Raji (cell line): ENCODE measurements around the gene BCAS1.

Experiments used
- POLR2A ChIP-seq: IDR thresholded peaks from 2 replicates; pipeline ENCODE4 v1.6.1; 2011; ENCODE audit warnings: low read depth, low read length, control low read depth; ENCODE audit not compliant: insufficient read depth

The BCAS1 gene

DNA sequence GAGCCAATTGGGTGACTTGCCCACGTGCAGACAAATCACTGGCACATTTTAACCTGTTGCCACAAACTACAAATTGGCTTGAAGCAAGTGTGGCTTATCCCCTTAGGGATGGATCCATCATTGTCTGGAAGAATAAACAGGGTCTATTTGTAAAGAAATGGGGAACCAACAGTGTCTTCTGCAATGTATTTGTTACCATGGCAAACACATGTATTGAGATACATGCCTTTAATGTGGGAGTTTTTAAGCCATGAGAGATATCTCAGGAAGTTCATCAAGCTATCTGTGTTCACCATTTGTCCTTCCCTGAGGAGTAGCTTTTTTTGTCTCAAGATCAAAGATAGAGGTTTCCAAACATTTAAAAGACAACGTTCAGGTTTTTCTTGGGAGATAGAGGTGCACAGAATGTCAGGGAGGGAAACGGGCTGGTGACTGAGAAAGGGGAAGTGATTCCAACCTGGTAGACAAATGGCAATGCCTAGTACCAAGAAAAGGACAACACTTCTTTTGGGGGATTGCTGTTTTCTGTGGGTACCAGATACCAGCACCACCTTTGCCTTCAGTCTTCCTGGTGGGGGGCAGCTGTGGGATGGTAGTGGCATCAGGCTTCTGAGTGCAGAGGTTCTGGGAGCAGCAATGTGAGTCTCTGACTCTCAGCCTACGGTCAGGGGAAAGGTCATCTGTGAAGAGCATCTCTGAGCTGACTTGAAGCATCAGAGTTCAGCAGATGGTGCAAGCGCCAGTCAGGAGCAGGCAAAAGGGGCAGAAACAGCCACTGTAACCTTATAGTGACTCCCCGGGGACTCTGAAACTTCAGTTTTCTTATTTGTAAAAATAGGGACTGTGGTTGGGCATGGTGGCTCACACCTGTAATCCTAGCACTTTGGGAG is 20.1 kb upstream of the BCAS1 start:
- no peak for TF ChIP-seq POLR2A

- no peak for TF ChIP-seq POLR2A
Measured at GRCh38 chr20:54088430-54088829, 18.0 kb upstream of the BCAS1 start.

- TF ChIP-seq POLR2A, result no peak
Measured at GRCh38 chr20:54086507-54087039, 16.2 kb upstream of the BCAS1 start.

DNA sequence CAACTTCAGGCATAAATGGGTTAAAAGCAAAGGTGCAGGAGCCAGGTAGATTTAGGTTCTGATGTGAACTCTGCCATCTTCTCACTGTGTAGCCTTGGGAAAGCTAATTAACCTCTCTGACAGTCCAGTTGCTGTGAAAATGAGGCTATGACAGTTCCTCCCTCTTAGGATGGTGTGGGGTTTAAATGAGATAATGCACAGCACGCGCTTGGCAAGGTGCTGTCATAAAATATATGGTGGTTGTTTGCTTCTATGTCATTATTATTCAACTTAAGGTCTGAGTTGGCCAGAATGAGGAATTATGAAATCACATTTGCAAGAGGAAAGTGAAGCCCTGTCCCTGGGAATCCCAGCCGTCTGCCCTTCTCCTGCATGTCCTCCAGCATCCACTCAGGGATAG is 15.5 kb upstream of the BCAS1 start:
- no peak for TF ChIP-seq POLR2A

GRCh38 chr20:54085425-54085824 is 15.0 kb upstream of the BCAS1 start:
- no peak for TF ChIP-seq POLR2A

DNA sequence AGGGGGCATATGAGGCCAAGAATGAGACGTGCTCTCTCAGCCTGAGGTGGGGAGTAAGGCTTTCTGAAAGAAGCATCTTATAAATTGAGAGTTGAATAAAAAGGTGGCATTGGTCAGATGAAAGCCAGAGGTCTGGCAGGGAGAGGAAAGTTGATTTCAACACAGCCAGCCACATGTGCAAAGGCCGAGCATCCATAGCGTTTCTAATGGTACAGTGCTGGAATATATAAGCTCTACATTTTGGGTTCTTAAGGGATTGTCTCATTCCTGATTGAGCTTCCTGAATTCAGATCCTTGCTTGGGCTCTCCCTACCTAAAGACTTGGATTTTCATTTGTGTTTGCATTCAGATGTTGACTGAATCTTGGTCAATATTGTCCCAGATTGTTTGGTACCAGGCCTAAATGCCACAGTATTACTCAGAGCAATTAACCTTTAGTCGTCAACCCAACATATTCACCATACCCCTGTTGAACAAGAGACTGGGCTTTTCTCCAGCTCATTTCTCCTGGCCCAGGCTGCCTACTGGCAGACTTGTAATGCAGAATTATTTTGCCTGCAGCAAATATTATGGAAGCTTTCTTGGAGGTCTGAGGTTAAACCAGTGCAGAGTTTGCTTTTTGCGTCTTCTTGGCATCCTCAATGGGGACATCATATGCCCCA is 14.5 kb upstream of the BCAS1 start:
- no peak for TF ChIP-seq POLR2A

GRCh38 chr20:54084193-54084592 is 13.8 kb upstream of the BCAS1 start:
- no peak for TF ChIP-seq POLR2A

GRCh38 chr20:54083459-54083858 is 13.1 kb upstream of the BCAS1 start:
- no peak for TF ChIP-seq POLR2A

GRCh38 chr20:54082100-54082499 is 11.7 kb upstream of the BCAS1 start:
- TF ChIP-seq POLR2A, result no peak

DNA sequence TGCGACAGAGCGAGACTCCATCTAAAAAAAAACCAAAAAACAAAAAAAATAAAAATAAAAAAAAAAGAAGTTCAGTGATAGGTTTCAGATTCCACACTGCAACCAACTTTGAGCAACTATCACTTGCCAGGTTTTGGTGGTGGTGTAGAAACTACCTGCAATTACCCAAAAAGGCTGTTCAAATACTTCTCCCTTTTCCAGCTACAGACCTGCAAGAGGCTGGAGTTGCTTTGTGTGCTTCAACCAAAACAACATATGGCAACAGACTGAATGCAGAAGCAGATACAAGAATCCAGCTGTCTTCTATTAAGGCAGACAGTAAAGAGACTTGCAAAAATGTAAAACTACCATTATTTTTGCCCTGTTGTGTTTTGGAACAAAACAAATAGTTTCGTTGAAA is 9.3 kb upstream of the BCAS1 start:
- no peak for TF ChIP-seq POLR2A

GRCh38 chr20:54078296-54078984 is 8.0 kb upstream of the BCAS1 start:
- TF ChIP-seq POLR2A, result no peak

GRCh38 chr20:54076259-54076658 is 5.9 kb upstream of the BCAS1 start:
- no peak for TF ChIP-seq POLR2A

GRCh38 chr20:54075322-54075721 is 4.9 kb upstream of the BCAS1 start:
- no peak for TF ChIP-seq POLR2A

DNA sequence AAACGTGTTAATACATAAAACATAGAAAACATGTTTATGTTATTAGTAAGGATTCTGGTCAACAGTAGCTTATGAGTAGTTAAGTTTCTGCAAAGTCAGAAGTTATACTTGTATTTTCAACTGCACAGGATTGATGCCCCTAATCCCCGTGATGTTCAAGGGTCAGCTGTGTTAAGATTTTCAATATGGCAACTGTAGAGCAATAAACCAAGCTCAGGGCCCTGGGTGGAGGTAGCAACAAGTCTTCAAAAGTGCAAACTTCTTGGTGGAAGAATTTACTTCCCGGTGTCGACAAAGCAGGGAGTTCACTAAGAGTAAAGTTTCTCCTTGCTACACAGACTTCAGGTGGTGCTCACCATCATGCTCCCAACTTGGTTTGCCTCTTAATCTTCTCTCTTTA is 4.1 kb upstream of the BCAS1 start:
- no peak for TF ChIP-seq POLR2A

- TF ChIP-seq POLR2A, result no peak
Measured at GRCh38 chr20:54073288-54073687, 2.9 kb upstream of the BCAS1 start.

DNA sequence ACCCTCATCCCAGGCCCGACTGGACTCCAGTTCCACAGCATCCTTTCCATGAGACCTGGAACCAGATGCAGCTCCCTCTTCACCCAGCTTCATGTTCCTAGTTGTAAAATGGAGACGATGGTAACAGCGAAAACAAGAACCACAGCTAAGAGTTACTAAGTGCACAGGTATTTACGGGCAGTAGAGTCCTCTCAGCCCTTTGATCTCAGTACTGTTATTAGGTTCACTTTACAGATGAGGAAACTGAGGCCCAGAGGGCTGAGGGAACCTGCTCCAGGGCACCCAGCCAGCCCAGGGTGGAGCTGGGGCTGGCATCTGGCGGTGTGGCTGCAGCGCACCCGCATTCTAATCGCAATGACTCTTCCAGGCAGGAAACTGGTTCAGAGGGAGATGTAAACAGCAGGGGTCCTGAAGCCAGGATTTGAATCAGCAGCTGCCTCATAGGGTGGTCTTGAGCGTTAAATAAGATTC is 858 bp downstream of the BCAS1 start:
- no peak for TF ChIP-seq POLR2A

DNA sequence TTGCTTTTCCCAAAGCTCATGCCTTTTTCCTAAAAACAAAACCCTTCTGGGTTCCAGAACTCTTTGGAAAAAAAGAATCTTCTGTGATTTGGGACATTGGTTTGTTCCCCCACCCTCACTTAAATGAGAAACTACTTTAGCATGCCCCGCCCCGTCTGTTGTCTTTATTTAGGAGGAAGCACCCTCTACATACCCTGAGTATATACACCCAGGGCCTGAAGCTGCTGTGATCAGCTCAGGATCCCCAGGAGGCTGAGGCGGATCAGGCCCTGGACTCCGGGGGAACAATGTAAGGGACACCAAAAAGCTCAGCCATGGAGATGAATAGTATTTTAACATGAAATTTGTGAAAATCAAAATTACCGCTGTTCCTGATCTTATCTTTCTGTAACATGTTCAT is 1.4 kb downstream of the BCAS1 start:
- no peak for TF ChIP-seq POLR2A
